Sigmoid colon (tissue), 7 donors: ENCODE data around the gene NRG4. TPM values are rescaled to one million over a fixed set of nuclear protein-coding genes. Genes with fewer than 3 reads are reported as not detected.

ENCODE experiments used
- DNase-seq: peaks from one replicate; pipeline ENCODE4 v3.0.0-alpha.2; 2019
- H3K27ac ChIP-seq, 4 donors: fragments of 200-600 bp; sonication (generic); one replicate each; pipeline ENCODE4 v1.5.1; 2016 to 2019; ENCODE audit warnings: mild to moderate bottlenecking in 1 of 4
- H3K27me3 ChIP-seq, 3 donors: fragments of 200-600 bp; sonication (generic); one replicate each; pipeline ENCODE4 v1.5.1; 2019; ENCODE audit warnings: mild to moderate bottlenecking in 1 of 3
- H3K36me3 ChIP-seq, 4 donors: fragments of 200-600 bp; sonication (generic); one replicate each; pipeline ENCODE4 v1.5.1; 2016 to 2019
- H3K4me1 ChIP-seq, 4 donors: fragments of 200-600 bp; sonication (generic); one replicate each; pipeline ENCODE4 v1.5.1; 2017 to 2019
- H3K4me3 ChIP-seq, 4 donors: fragments of 200-600 bp; sonication (generic); one replicate each; pipeline ENCODE4 v1.5.1; 2017 to 2019; ENCODE audit warnings: mild to moderate bottlenecking in 2 of 4, moderate library complexity in 1 of 4
- H3K9me3 ChIP-seq, 4 donors: fragments of 200-600 bp in 3 of 4; sonication (generic) in 3 of 4; one replicate each; pipeline versions ENCODE4 v1.5.1 to v1.6.1; 2013 to 2019
- CTCF ChIP-seq, 4 experiments: fragments of 450-650 bp in 3 of 4; fragments of 200-600 bp in 1 of 4; IDR thresholded peaks; one replicate each; pipeline ENCODE4 v1.5.1; 2016 to 2019; ENCODE audit warnings: antibody characterized with exemption in 4 of 4, mild to moderate bottlenecking in 3 of 4, moderate library complexity in 2 of 4
- EP300 ChIP-seq, 4 donors: sonication (generic); formaldehyde crosslinking; IDR thresholded peaks; one replicate each; pipeline ENCODE4 v1.6.1; 2017; ENCODE audit warnings: antibody characterized with exemption in 4 of 4
- POLR2A ChIP-seq, 2 donors: fragments of 450-650 bp; IDR thresholded peaks; one replicate each; pipeline ENCODE4 v1.6.1; 2016; ENCODE audit warnings: antibody characterized with exemption in 2 of 2, mild to moderate bottlenecking in 2 of 2, moderate library complexity in 2 of 2
- POLR2AphosphoS5 ChIP-seq, 4 donors: sonication (generic); formaldehyde crosslinking; IDR thresholded peaks; one replicate each; pipeline ENCODE4 v1.6.1; 2017; ENCODE audit warnings: antibody characterized with exemption in 4 of 4
- WGBS, 2 donors: extraction: QIAGEN DNeasy Blood & Tissue Kit; methylation state at CpG; one replicate each; pipeline ENCODE4 v1.1.7; 2013; 5-methylcytosine and 5-hydroxymethylcytosine counted together
- intact Hi-C: fragments of 100-400 bp; cut with DNase I; formaldehyde crosslinking; loops from one replicate; pipeline ENCODE4 v1.15.1; 2023
- polyA plus RNA-seq, 3 donors: library from polyadenylated mRNA; stranded (reverse); fragments of 200-250 nt; gene quantifications; one replicate each; pipeline ENCODE4 v1.2.3, GENCODE V29; 2013
- total RNA-seq, 4 donors: library from RNA; depleted of rRNA; stranded (reverse); fragments of >200 nt; gene quantifications; one replicate each; pipeline ENCODE4 v1.1.0, GENCODE V29; 2016
- donor health status: healthy with polysubstance abuse.
- donor health status: Bipolar disorder and iron deficiency.
- donor health status: healthy.

Gene NRG4
- total and polyA plus RNA-seq, 7 donors, result 0.76 to 3.9 (median 3.0) TPM; not detected in 4

DNA sequence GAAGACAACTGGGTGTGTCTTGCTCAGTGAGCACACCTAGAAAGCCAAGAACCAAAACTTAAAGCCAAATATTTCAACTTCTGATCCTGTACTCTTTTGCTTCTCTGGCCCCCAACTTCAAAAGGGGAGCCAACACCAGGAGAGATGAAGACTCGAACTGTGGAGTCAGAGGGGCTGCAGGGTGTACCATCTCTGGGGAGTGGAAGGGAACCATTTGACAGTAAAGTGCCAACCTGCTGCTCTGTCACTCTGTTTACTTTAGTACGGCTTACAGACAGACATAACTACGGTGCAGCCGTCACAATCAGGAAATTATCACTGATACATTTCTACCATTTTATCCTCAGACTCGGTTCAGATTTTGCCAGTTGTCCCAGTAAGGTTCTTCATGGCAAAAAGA, 107.0 kb downstream of the NRG4 start:
- intact Hi-C loops, result no loop called here
- Histone ChIP-seq H3K27me3 (no peaks in the 10 kb centered on the region), H3K27ac (no peak overlapping the region), H3K4me3 (no peak overlapping the region), H3K9me3 (no peaks in the 10 kb centered on the region), H3K36me3 (peaks cover 0 to 14% (median 0%) of the 10 kb centered on the region in 4 donors), H3K4me1 (peaks cover 0 to 31% (median 15%) of the 10 kb centered on the region in 4 donors)
- DNase-seq, result no peak
- no peak for TF ChIP-seq EP300 (IDR thresholded peaks at IDR 0.05)
- no peak for TF ChIP-seq POLR2A (IDR thresholded peaks at IDR 0.05)
- TF ChIP-seq POLR2AphosphoS5 (IDR thresholded peaks at IDR 0.05), result no peak
- TF ChIP-seq CTCF (IDR thresholded peaks at IDR 0.05), result no peak
- WGBS, 2 donors, result 69 to 89% methylated on average over 5 of the region's 5 CpGs

DNA sequence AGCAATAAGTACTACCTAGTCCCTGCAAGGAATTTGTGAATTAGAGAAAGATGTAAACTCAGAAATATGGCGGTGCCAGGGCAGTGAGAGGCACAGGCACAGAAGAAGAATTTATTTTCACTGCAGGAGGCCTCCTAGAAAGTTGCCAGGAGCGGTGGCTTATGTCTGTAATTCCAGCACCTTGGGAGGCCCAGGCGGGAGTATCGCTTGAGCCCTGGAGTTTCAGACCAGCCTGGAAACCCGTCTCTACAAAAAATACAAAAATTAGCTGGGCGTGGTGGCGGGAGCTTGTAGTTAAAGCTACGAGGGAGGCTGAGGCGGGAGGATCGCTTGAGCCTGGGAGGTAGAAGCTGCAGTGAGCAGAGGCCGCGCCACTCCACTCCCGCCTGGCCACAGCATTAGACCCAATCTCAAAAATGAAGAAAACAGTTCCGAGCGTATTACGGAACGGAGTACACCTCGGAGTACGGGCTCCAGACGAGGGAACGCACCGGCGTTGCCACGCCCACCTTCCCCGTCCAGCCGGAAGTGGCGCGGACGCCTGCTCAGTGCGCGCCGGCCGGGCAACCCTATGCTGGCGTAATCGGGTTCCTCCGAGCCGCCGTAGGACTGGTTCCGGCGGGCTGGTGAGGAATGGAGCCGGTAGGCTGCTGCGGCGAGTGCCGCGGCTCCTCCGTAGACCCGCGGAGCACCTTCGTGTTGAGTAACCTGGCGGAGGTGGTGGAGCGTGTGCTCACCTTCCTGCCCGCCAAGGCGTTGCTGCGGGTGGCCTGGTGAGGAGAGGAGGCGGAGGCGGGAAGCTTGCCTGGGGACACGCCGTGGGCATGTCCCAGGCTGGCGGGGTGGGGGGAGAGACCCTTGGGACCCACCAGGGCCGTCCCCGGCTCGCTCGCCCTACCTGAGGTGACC, 108.6 kb downstream of the NRG4 start, which contains the start of gene FBXO22:
Gene FBXO22 (plus strand): TSS at position 548 of the 909 bp plus-strand sequence. CDS start 86 bp downstream, at position 634.
- peaks cover 0 to 17% (median 0%) of the 10 kb centered on the region in 4 donors for H3K36me3 ChIP-seq
- TF ChIP-seq CTCF (IDR thresholded peaks at IDR 0.05) (no peak), EP300 (IDR thresholded peaks at IDR 0.05) (no peak), POLR2A (IDR thresholded peaks at IDR 0.05) (peak; percentile 58 to 67), POLR2AphosphoS5 (IDR thresholded peaks at IDR 0.05) (peak; percentile 84 to 96 (median 92))
- peak within 1 kb of the TSS; percentile 80 to 88 (median 84) for H3K27ac ChIP-seq
- peaks cover 0 to 25% (median 15%) of the 10 kb centered on the region in 4 donors for H3K4me1 ChIP-seq
- no peaks in the 10 kb centered on the region for H3K27me3 ChIP-seq
- peak; percentile 93 for DNase-seq
- no peaks in the 10 kb centered on the region for H3K9me3 ChIP-seq
- intact Hi-C loops, result loop anchor here (5.0 kb wide), 1 partner anchor 61 kb away; the partner anchor contains the start of gene UBE2Q2
- peak within 1 kb of the TSS; percentile 77 to 98 (median 88) for H3K4me3 ChIP-seq
- WGBS, 2 donors, result 1 to 2% methylated on average over 63 of the region's 63 CpGs

GRCh38 chr15:75902129-75902557, 110.1 kb downstream of the NRG4 start:
- no peak for TF ChIP-seq EP300 (IDR thresholded peaks at IDR 0.05)
- no peak for TF ChIP-seq CTCF (IDR thresholded peaks at IDR 0.05)
- TF ChIP-seq POLR2AphosphoS5 (IDR thresholded peaks at IDR 0.05), result no peak
- no peak for TF ChIP-seq POLR2A (IDR thresholded peaks at IDR 0.05)

GRCh38 chr15:75900577-75900976, 111.6 kb downstream of the NRG4 start:
- H3K27ac ChIP-seq, result no peak overlapping the region
- no peaks in the 10 kb centered on the region for H3K9me3 ChIP-seq
- H3K4me1 ChIP-seq, result peaks cover 0 to 20% (median 15%) of the 10 kb centered on the region in 4 donors
- H3K36me3 ChIP-seq, result peaks cover 0 to 23% (median 0%) of the 10 kb centered on the region in 4 donors
- DNase-seq, result no peak
- H3K27me3 ChIP-seq, result no peaks in the 10 kb centered on the region
- intact Hi-C loops, result loop anchor here (5.0 kb wide), 1 partner anchor 58 kb away; the partner anchor contains the start of gene UBE2Q2
- TF ChIP-seq EP300 (IDR thresholded peaks at IDR 0.05) (no peak), POLR2A (IDR thresholded peaks at IDR 0.05) (no peak), POLR2AphosphoS5 (IDR thresholded peaks at IDR 0.05) (no peak)
- no peak overlapping the region for H3K4me3 ChIP-seq

More at GRCh38 chr15:75902129-75902557, 110.1 kb downstream of the NRG4 start:
- peaks cover 0 to 23% (median 15%) of the 10 kb centered on the region in 4 donors for H3K4me1 ChIP-seq
- no peak overlapping the region for H3K4me3 ChIP-seq
- WGBS, 2 donors, result 58 to 78% methylated on average over 8 of the region's 8 CpGs
- no peak overlapping the region for H3K27ac ChIP-seq
- peaks cover 0 to 24% (median 0%) of the 10 kb centered on the region in 4 donors for H3K36me3 ChIP-seq
- no peaks in the 10 kb centered on the region for H3K27me3 ChIP-seq
- intact Hi-C loops, result loop anchor here (5.0 kb wide), 1 partner anchor 60 kb away; the partner anchor contains the start of gene UBE2Q2
- H3K9me3 ChIP-seq, result no peaks in the 10 kb centered on the region
- DNase-seq, result no peak

GRCh38 chr15:75895731-75896130, 116.5 kb downstream of the NRG4 start:
- Histone ChIP-seq H3K27ac (no peak overlapping the region), H3K27me3 (no peaks in the 10 kb centered on the region), H3K4me3 (no peak overlapping the region), H3K36me3 (peaks cover 0 to 19% (median 2%) of the 10 kb centered on the region in 4 donors), H3K4me1 (peaks cover 0 to 6% (median 0%) of the 10 kb centered on the region in 4 donors), H3K9me3 (no peaks in the 10 kb centered on the region)
- no peak for DNase-seq
- TF ChIP-seq CTCF (IDR thresholded peaks at IDR 0.05), result no peak
- TF ChIP-seq EP300 (IDR thresholded peaks at IDR 0.05), result no peak
- TF ChIP-seq POLR2AphosphoS5 (IDR thresholded peaks at IDR 0.05), result no peak
- no peak for TF ChIP-seq POLR2A (IDR thresholded peaks at IDR 0.05)
- 85 to 88% methylated on average over 2 of the region's 2 CpGs for WGBS, 2 donors
- intact Hi-C loops, result no loop called here
